ENCODE results near the gene PDE8B.

GRCh38 chr5:77353251-77353650 lies 142.8 kb downstream of the PDE8B start:
- TF ChIP-seq, protein P1, sequence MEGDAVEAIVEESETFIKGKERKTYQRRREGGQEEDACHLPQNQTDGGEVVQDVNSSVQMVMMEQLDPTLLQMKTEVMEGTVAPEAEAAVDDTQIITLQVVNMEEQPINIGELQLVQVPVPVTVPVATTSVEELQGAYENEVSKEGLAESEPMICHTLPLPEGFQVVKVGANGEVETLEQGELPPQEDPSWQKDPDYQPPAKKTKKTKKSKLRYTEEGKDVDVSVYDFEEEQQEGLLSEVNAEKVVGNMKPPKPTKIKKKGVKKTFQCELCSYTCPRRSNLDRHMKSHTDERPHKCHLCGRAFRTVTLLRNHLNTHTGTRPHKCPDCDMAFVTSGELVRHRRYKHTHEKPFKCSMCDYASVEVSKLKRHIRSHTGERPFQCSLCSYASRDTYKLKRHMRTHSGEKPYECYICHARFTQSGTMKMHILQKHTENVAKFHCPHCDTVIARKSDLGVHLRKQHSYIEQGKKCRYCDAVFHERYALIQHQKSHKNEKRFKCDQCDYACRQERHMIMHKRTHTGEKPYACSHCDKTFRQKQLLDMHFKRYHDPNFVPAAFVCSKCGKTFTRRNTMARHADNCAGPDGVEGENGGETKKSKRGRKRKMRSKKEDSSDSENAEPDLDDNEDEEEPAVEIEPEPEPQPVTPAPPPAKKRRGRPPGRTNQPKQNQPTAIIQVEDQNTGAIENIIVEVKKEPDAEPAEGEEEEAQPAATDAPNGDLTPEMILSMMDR (IDR thresholded peaks at IDR 0.05; ENCODE audit: low read depth, low read length, missing input control) = no peak
- no peak for TF ChIP-seq MAX (IDR thresholded peaks at IDR 0.05)
- no peak for TF ChIP-seq EGR1 (IDR thresholded peaks at IDR 0.05; ENCODE audit: low read depth in 2 of 2)
- no peak for TF ChIP-seq JUND (IDR thresholded peaks at IDR 0.05)
- no peak for TF ChIP-seq RAD21 (IDR thresholded peaks at IDR 0.05)
- TF ChIP-seq YY1 (IDR thresholded peaks at IDR 0.05) = no peak
- TF ChIP-seq TAF1 (conservative IDR thresholded peaks at IDR 0.05) = no peak
- TF ChIP-seq, protein P2, sequence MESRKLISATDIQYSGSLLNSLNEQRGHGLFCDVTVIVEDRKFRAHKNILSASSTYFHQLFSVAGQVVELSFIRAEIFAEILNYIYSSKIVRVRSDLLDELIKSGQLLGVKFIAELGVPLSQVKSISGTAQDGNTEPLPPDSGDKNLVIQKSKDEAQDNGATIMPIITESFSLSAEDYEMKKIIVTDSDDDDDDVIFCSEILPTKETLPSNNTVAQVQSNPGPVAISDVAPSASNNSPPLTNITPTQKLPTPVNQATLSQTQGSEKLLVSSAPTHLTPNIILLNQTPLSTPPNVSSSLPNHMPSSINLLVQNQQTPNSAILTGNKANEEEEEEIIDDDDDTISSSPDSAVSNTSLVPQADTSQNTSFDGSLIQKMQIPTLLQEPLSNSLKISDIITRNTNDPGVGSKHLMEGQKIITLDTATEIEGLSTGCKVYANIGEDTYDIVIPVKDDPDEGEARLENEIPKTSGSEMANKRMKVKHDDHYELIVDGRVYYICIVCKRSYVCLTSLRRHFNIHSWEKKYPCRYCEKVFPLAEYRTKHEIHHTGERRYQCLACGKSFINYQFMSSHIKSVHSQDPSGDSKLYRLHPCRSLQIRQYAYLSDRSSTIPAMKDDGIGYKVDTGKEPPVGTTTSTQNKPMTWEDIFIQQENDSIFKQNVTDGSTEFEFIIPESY (IDR thresholded peaks at IDR 0.05) = no peak
- TF ChIP-seq, protein P3, sequence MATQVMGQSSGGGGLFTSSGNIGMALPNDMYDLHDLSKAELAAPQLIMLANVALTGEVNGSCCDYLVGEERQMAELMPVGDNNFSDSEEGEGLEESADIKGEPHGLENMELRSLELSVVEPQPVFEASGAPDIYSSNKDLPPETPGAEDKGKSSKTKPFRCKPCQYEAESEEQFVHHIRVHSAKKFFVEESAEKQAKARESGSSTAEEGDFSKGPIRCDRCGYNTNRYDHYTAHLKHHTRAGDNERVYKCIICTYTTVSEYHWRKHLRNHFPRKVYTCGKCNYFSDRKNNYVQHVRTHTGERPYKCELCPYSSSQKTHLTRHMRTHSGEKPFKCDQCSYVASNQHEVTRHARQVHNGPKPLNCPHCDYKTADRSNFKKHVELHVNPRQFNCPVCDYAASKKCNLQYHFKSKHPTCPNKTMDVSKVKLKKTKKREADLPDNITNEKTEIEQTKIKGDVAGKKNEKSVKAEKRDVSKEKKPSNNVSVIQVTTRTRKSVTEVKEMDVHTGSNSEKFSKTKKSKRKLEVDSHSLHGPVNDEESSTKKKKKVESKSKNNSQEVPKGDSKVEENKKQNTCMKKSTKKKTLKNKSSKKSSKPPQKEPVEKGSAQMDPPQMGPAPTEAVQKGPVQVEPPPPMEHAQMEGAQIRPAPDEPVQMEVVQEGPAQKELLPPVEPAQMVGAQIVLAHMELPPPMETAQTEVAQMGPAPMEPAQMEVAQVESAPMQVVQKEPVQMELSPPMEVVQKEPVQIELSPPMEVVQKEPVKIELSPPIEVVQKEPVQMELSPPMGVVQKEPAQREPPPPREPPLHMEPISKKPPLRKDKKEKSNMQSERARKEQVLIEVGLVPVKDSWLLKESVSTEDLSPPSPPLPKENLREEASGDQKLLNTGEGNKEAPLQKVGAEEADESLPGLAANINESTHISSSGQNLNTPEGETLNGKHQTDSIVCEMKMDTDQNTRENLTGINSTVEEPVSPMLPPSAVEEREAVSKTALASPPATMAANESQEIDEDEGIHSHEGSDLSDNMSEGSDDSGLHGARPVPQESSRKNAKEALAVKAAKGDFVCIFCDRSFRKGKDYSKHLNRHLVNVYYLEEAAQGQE (IDR thresholded peaks at IDR 0.05) = no peak
